Subcutaneous adipose tissue (tissue), 4 donors: ENCODE results near the gene WWOX. TPM values are rescaled to one million over a fixed set of nuclear protein-coding genes. Genes with fewer than 3 reads are reported as not detected.

Source experiments
- CTCF ChIP-seq: fragments of 450-650 bp; IDR thresholded peaks from one replicate; pipeline ENCODE4 v1.5.1; 2016; ENCODE audit warnings: low read depth, mild to moderate bottlenecking, control low read depth, antibody characterized with exemption, moderate library complexity
- total RNA-seq, 4 donors: library from RNA; depleted of rRNA; stranded (reverse); fragments of >200 nt; gene quantifications; one replicate each; pipeline ENCODE4 v1.1.0, GENCODE V29; 2016

The WWOX gene
- total RNA-seq, 4 donors from 2014 or later = 31.4 to 67.8 (median 46.0) TPM

- TF ChIP-seq CTCF = no peak
Measured at GRCh38 chr16:78750611-78751010, 651.2 kb downstream of the WWOX start.

- TF ChIP-seq CTCF = no peak
Measured at GRCh38 chr16:78751601-78752000, 652.1 kb downstream of the WWOX start.

GRCh38 chr16:78754713-78755112, 655.3 kb downstream of the WWOX start:
- TF ChIP-seq CTCF = no peak

GRCh38 chr16:78755751-78756661, 656.6 kb downstream of the WWOX start:
- TF ChIP-seq CTCF = no peak

GRCh38 chr16:78759596-78759995, 660.1 kb downstream of the WWOX start:
- no peak for TF ChIP-seq CTCF

- TF ChIP-seq CTCF = no peak
Measured at GRCh38 chr16:78760611-78761010, 661.2 kb downstream of the WWOX start.

GRCh38 chr16:78761427-78761826, 662.0 kb downstream of the WWOX start:
- TF ChIP-seq CTCF = no peak
